NCI-H1105 treated with DMSO at 0.1 percent for 48 hours (cell line): ENCODE data around the gene SMOC1.

ENCODE experiments used
- DNase-seq: peaks from one replicate; lab custom pipeline; 2025; lab: John Stamatoyannopoulos, UW

The SMOC1 gene

DNA sequence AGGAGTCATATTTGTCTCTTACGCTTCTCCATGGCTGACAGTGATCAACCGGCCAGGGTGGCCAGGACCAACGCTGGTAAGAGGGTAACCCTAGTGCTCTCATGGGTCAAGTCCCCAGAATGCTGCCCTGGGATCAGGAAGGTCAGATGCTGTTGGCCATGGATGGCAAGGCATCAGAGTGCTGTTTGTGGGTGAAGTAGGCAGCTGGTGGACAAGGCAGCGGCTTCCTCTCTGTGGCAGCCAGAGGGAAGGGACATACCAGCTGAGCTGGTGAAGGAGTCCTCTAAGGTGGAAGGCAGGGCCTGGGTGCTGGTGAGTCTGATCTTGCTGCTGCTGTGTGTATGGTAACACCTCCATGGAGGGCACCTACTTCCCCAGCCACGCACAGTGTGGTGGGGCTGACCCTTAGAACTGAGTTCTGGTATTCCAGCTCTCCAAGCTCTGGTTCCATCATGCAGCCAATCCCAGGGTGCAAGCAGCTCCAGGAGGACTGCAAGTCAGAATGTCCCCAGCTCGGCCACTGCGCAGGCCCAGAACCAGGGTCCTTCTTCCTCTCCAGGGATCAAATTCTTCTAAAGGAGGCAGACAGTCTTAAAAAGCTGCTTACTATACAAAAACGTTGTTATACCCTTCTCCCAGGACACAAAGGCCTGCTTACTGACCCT lies 13.4 kb upstream of the SMOC1 start:
- DNase-seq, result no peak

- no peak for DNase-seq
These were observed 10.8 kb upstream of the SMOC1 start for GRCh38 chr14:69868363-69868963.

DNA sequence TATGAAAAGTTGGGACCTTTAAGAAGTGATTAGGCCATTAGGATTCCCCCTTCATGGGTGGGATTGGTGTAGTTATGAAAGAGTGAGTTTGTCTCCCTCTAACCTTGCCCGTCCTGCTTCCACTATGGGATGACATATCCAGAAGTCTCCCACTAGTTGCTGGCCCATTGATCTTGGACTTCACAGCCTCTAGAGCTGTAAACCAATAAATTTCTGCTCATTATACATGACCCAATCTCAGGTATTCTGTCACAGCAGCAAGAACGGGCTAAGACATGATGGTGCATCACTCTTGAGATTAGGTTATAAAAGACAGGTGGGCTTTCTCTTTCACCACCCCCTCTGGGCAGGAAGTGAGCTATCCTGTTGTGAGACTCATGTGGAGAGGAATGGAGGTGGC lies 8.6 kb upstream of the SMOC1 start:
- DNase-seq, result no peak

GRCh38 chr14:69873877-69874780 lies 5.1 kb upstream of the SMOC1 start:
- no peak for DNase-seq

- no peak for DNase-seq
These were observed 2.9 kb upstream of the SMOC1 start for GRCh38 chr14:69876221-69876847.

DNA sequence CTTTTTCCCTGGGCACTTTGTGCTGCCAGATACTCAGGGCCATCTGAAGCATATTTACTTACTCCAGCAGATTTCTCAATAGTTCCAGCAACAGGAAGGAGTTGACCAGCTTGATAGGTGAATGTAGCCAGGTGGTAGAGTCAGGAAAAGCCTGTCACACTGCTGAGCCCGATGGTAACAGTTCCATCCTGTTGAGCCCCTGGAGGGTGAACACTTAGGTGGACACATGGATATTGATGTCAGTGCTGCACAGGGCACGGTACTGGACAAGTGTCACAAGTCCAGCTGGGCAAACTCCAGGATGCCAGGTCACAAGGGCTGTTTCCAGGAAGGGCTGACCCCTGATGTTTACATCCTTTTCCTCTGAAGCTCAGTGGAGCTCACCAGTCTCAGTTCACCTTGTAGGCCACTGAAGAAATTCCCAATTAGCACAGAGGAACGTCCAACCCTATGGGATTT lies 2.3 kb upstream of the SMOC1 start:
- no peak for DNase-seq

- peak; percentile 9 for DNase-seq
These were observed 1.7 kb upstream of the SMOC1 start for GRCh38 chr14:69877492-69877891.

DNA sequence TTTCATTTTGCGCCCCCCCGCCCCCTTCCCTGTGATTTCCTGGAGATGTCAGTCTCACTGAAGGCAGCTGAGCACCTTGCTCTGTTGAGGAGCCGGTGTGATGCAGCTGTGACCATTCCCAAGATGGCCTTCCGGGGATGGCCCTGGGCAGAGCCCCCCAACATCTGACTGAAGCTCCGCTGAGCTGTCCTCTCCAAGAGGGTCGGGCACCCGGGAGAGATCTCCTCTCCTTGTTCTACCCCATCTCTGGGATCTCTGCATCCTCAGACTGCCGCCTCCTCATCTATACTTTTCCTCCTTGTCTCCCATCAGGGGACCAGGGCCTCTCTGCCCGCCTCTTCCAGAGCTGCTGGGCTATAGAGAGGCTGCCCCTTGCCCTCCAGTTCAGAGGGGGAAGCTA lies 965 bp upstream of the SMOC1 start:
- no peak for DNase-seq

DNA sequence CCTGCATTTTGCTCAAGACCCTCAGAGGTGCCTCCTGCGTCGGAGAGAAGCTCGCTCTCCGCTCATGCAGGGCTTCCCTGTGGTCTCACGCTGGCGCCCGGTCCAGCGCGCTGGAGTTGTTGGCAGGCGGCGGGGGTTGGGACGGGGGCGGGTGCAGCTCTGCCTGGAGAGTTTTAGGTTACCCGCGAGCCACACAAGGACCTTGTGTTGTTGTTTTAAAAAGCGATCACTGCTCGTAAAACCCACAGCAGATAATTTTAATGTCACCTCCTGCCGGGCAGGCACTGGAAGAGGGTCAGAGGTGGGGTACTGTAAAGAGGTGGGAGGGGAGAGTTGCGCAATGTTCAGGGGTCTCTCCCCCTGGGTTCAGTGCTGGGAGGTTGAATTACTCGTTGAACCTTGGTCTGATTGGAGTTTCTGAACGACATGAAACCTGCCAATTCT lies 850 bp downstream of the SMOC1 start:
- DNase-seq, result peak; percentile 26

- DNase-seq, result no peak
These were observed 1.7 kb downstream of the SMOC1 start for GRCh38 chr14:69880893-69881292.

DNA sequence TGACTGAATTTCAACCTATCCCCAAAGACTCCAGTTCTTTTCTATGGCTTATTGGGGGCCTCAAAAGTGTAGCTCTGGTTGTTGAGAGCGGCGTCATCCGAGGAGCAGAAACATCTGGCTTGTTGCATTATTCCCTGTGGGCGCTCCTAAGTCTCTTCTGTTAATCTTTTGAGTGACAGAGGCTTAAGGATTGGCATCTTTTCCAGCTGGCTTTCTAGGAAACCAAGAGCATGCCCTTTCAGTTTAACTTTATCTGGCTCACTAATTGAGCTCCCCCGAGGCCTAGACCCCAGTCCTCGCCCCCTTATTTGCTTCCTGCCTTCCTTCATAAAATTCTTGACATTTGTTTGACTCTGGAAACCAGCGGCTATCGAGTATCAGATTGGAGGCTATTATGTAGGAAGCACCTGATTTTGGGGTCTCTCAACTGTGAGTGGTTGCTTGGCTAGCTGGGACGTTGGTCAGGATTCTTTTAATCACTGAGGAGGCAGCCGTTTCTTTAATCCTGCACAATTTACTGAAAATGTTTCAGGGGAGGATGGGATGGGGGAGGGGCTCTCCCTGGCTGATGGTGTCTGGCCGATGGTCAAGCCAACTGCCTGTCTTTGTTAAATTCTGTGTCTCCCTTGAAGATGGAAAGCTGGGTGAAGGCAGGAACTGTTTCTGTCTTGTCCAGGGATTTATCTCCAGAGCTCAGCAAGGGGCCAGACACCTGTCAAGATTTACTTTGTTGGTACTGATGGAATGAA lies 3.1 kb downstream of the SMOC1 start:
- DNase-seq, result no peak

GRCh38 chr14:69882915-69883314 lies 3.7 kb downstream of the SMOC1 start:
- peak; percentile 65 for DNase-seq

- DNase-seq, result no peak
These were observed 7.4 kb downstream of the SMOC1 start for GRCh38 chr14:69886453-69887242.

DNA sequence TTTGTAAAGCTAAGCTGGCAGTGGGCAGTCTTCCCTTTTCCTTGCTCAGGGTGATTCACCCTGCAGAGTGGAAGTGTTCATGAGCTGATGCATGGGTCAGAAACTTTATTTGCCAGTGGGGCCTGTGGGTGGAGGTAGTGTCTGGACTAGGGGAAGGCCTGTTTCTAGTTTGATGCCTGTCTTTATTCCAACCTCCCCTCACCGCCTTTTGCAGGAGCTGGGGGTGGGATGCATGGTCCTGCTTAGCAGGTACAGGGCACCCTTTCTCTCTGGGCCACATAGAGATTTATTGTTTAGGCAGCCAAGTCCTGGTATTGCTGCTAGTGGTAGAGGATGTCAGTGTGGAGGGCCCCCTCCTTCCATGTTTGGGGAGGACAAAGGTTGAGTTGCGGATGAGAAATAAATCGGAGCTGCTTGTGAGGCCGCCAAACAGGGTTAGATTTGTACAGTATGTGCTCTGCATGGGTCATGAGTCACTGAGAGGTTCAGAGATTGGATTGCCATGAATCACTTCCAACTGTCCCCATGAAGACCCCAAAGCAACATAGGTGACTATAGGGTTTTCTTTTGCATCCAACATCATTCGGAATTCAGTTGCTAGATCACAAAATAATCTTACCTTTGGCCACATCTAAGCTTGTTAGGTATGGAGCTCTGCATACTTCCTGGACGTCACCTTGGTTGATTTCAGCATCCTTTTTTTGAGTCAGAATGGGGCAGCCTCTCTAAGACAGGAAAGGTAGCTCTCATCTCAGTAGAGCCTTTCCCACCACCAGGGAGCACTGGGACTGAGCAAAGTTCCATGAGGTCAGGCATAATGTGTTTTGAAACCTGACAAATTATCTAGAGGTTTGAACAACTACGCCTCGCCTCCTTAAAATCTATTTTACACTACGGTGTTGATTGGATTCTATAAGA lies 8.8 kb downstream of the SMOC1 start:
- no peak for DNase-seq

GRCh38 chr14:69891422-69891821 lies 12.2 kb downstream of the SMOC1 start:
- no peak for DNase-seq

DNA sequence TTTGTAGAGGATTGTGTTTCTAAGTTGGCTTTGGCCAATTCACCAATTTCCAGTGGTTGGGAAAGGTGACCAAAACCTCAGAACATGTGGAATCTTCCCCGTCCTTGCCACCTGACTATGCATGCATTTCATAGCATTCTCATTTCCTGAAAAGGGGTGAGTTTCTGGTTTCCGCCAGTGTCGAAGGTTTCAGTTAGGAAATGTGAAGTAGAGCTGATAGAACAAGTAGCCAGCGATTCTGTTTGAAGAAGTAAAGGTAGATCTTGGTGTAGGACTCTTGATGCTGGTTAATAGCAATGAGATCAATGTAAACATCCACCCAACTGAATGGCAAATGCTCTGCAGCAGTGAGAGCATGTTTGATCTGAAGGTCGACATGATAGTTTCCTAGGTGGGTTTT lies 15.9 kb downstream of the SMOC1 start:
- DNase-seq, result no peak

- DNase-seq, result no peak
These were observed 16.9 kb downstream of the SMOC1 start for GRCh38 chr14:69896080-69896479.

- DNase-seq, result no peak
These were observed 17.8 kb downstream of the SMOC1 start for GRCh38 chr14:69896972-69897371.

- no peak for DNase-seq
These were observed 21.4 kb downstream of the SMOC1 start for GRCh38 chr14:69900603-69901002.
